PC-9 (cell line): ENCODE results near the gene MYO15B. TPM values are rescaled to one million over a fixed set of nuclear protein-coding genes. Genes with fewer than 3 reads are reported as not detected.

Experiments used
- BruUV-seq: library from RNA; stranded (reverse); fragments of 400-500 nt; replicated peaks from 2 replicates; lab custom pipeline; 2021; lab: Mats Ljungman, UMichigan
- CTCF ChIA-PET: fragments of 300-600 bp; sonication (Branson Sonifier 250); formaldehyde crosslinking; loops from one replicate; lab custom pipeline; 2022; ENCODE audit warnings: antibody characterized with exemption; lab: Charles Lee
- POLR2A ChIA-PET: fragments of 300-600 bp; sonication (Branson Sonifier 250); formaldehyde crosslinking; loops from one replicate; lab custom pipeline; 2022; ENCODE audit warnings: antibody characterized with exemption; ENCODE audit not compliant: unreplicated experiment; lab: Charles Lee
- DNase-seq, 2 experiments: peaks; one replicate each; pipeline versions ENCODE4 v3.0.0 to v3.0.0-alpha.2; 2015 to 2022; ENCODE audit warnings: mixed read lengths in 1 of 2
- H2AFZ ChIP-seq: fragments of 200-600 bp; sonication (generic); 2 replicates; pipeline ENCODE4 v1.8.1; 2017; ENCODE audit warnings: antibody characterized with exemption
- H3F3A ChIP-seq: fragments of 200-600 bp; sonication (generic); 2 replicates; pipeline ENCODE4 v1.8.1; 2017; ENCODE audit warnings: antibody characterized with exemption, mild to moderate bottlenecking, low read depth; ENCODE audit not compliant: insufficient read depth
- H3K27ac ChIP-seq: fragments of 200-600 bp; sonication (generic); 2 replicates; pipeline ENCODE4 v1.6.1; 2016; ENCODE audit warnings: mixed run types
- H3K27me3 ChIP-seq: fragments of 200-600 bp; sonication (generic); 2 replicates; pipeline ENCODE4 v1.6.1; 2016; ENCODE audit warnings: low read depth, mixed run types; ENCODE audit not compliant: insufficient read depth
- H3K36me3 ChIP-seq: fragments of 200-600 bp; sonication (generic); 2 replicates; pipeline ENCODE4 v1.6.1; 2016; ENCODE audit warnings: low read depth, mixed run types
- H3K4me1 ChIP-seq: fragments of 200-600 bp; sonication (generic); replicated peaks from 2 replicates; pipeline ENCODE4 v1.6.1; 2016; ENCODE audit warnings: mixed run types; ENCODE audit not compliant: insufficient read depth
- H3K4me2 ChIP-seq: fragments of 200-600 bp; sonication (generic); 2 replicates; pipeline ENCODE4 v1.6.1; 2017; ENCODE audit warnings: mixed run types
- H3K4me3 ChIP-seq: fragments of 200-600 bp; sonication (generic); 2 replicates; pipeline ENCODE4 v1.6.1; 2016; ENCODE audit warnings: mixed run types
- H3K79me2 ChIP-seq: fragments of 200-600 bp; sonication (generic); 2 replicates; pipeline ENCODE4 v1.6.1; 2017; ENCODE audit warnings: low read depth, mixed run types
- H3K9me2 ChIP-seq: fragments of 200-600 bp; sonication (generic); 2 replicates; pipeline ENCODE4 v1.8.1; 2017; ENCODE audit warnings: mild to moderate bottlenecking; ENCODE audit not compliant: insufficient read depth
- H3K9me3 ChIP-seq: fragments of 200-600 bp; sonication (generic); 2 replicates; pipeline ENCODE4 v1.8.1; 2016; ENCODE audit warnings: low read depth; ENCODE audit not compliant: insufficient read depth
- H4K20me1 ChIP-seq: fragments of 200-600 bp; sonication (generic); 2 replicates; pipeline ENCODE4 v1.8.1; 2017; ENCODE audit not compliant: insufficient read depth
- CTCF ChIP-seq: fragments of 200-600 bp; sonication (generic); conservative IDR thresholded peaks from 2 replicates; pipeline ENCODE4 v1.6.1; 2017; ENCODE audit warnings: mixed run types, antibody characterized with exemption, mild to moderate bottlenecking, moderate library complexity
- EZH2 ChIP-seq: fragments of 200-600 bp; sonication (generic); IDR thresholded peaks from 2 replicates; pipeline ENCODE4 v1.8.0; 2017; ENCODE audit warnings: antibody characterized with exemption, low read depth
- intact Hi-C: fragments of 100-400 bp; cut with micrococcal nuclease; formaldehyde crosslinking; loops from one replicate; pipeline ENCODE4 v1.10.0; 2022; ENCODE audit not compliant: unreplicated experiment
- total RNA-seq: library from RNA; stranded (reverse); gene quantifications from 2 replicates; pipeline ENCODE4 v1.2.3, GENCODE V29; 2021

Gene MYO15B
- total RNA-seq, 1 experiment from 2014 or later, result 53.5 TPM

GRCh38 chr17:75670868-75671267 is 83.3 kb downstream of the MYO15B start:
- intact Hi-C loops, result no loop called here
- Histone ChIP-seq H3K36me3 (peaks cover 29% of the 10 kb centered on the region), H3K9me3 (no peaks in the 10 kb centered on the region), H3K27ac (no peak overlapping the region), H3K4me3 (no peak overlapping the region), H3K27me3 (no peaks in the 10 kb centered on the region), H3K4me2 (no peak overlapping the region), H2AFZ (no peak overlapping the region), H3K4me1 (peaks cover 21% of the 10 kb centered on the region), H4K20me1 (peaks cover 23% of the 10 kb centered on the region), H3K79me2 (peaks cover 67% of the 10 kb centered on the region), H3K9me2 (no peaks in the 10 kb centered on the region), H3F3A (peaks cover 39% of the 10 kb centered on the region; the same call in 1 of the 2 replicates)
- no TSS peak for BruUV-seq
- TF ChIP-seq EZH2 (no peak), CTCF (no peak)
- ChIA-PET CTCF (interaction anchor here (0.5 to 1.1 kb wide), 5 partner anchors 38 to 123 kb away, joined by 3 to 6 read pairs (median 5); partner anchors contain the start of gene SMIM5), POLR2A (no interaction called here)
- no peak for DNase-seq

GRCh38 chr17:75672011-75672410 is 84.4 kb downstream of the MYO15B start:
- Histone ChIP-seq H2AFZ (no peak overlapping the region), H4K20me1 (peaks cover 24% of the 10 kb centered on the region), H3K4me3 (no peak overlapping the region), H3K27ac (no peak overlapping the region), H3K36me3 (peaks cover 29% of the 10 kb centered on the region), H3K27me3 (no peaks in the 10 kb centered on the region), H3K4me2 (no peak overlapping the region), H3K9me3 (no peaks in the 10 kb centered on the region), H3F3A (peaks cover 39% of the 10 kb centered on the region; the same call in 1 of the 2 replicates), H3K4me1 (peaks cover 16% of the 10 kb centered on the region), H3K9me2 (no peaks in the 10 kb centered on the region), H3K79me2 (peaks cover 66% of the 10 kb centered on the region)
- no peak for DNase-seq
- BruUV-seq, result no TSS peak
- ChIA-PET CTCF (no interaction called here), POLR2A (no interaction called here)
- intact Hi-C loops, result no loop called here
- TF ChIP-seq EZH2 (no peak), CTCF (no peak)

DNA sequence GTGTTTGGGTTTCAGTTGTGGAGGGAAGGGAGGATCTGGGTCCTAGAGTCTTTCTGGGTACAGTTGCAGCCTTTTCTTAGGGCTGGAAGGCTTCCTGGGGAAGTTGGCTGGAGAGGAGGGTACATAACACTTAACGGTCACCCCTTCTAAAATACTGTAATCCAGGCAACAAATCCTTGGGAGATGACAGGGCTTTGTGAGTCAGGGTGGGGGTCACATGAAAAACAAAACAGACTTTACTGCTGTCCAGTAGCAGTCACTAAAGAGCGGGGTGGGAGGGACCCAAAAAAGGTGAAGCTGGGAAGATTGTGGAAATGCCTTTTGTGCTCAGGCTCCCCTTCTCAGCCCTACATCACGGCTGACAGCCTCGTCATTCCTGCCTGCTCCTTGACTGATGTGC is 85.9 kb downstream of the MYO15B start:
- H4K20me1 ChIP-seq, result peaks cover 30% of the 10 kb centered on the region
- no peak overlapping the region for H2AFZ ChIP-seq
- H3K4me3 ChIP-seq, result no peak overlapping the region
- peaks cover 38% of the 10 kb centered on the region; the same call in 1 of the 2 replicates for H3F3A ChIP-seq
- peaks cover 59% of the 10 kb centered on the region for H3K79me2 ChIP-seq
- intact Hi-C loops, result no loop called here
- H3K4me1 ChIP-seq, result peaks cover 11% of the 10 kb centered on the region
- no peaks in the 10 kb centered on the region for H3K27me3 ChIP-seq
- no peak for TF ChIP-seq CTCF
- no peak for TF ChIP-seq EZH2
- H3K9me3 ChIP-seq, result no peaks in the 10 kb centered on the region
- H3K9me2 ChIP-seq, result no peaks in the 10 kb centered on the region
- CTCF ChIA-PET, result interaction anchor here (0.6 to 0.7 kb wide), 2 partner anchors 84 to 325 kb away, joined by 3 read pairs; no protein-coding TSS in a partner anchor
- no peak for DNase-seq
- H3K4me2 ChIP-seq, result no peak overlapping the region
- POLR2A ChIA-PET, result no interaction called here
- no peak overlapping the region for H3K27ac ChIP-seq
- H3K36me3 ChIP-seq, result peaks cover 29% of the 10 kb centered on the region
- no TSS peak for BruUV-seq

Other genes with a start within 250 kb of the MYO15B start
- 75.3 and 81.3 TPM in 2 replicates for gene GRB2, start 182.1 kb upstream of the MYO15B start, total RNA-seq
- 78.9 and 95.7 TPM in 2 replicates for gene TMEM94, start 131.2 kb upstream of the MYO15B start, total RNA-seq
- gene CASKIN2, start 72.3 kb upstream of the MYO15B start, total RNA-seq, result 24.4 and 25.4 TPM in 2 replicates
- 42.6 and 45.1 TPM in 2 replicates for gene TSEN54, start 71.3 kb upstream of the MYO15B start, total RNA-seq
- gene LLGL2, start 62.1 kb upstream of the MYO15B start, total RNA-seq, result 138 and 156 TPM in 2 replicates
- gene SMIM5, start 45.6 kb downstream of the MYO15B start, total RNA-seq, result 0.31 and 0.40 TPM in 2 replicates
- gene RECQL5, start 79.4 kb downstream of the MYO15B start, total RNA-seq, result 41.0 and 44.2 TPM in 2 replicates
- 79.5 and 80.3 TPM in 2 replicates for gene SAP30BP, start 79.5 kb downstream of the MYO15B start, total RNA-seq
- gene ITGB4, start 133.7 kb downstream of the MYO15B start, total RNA-seq, result 448 and 461 TPM in 2 replicates
- 12.7 and 12.8 TPM in 2 replicates for gene GALK1, start 177.4 kb downstream of the MYO15B start, total RNA-seq
- gene UNK, start 197.0 kb downstream of the MYO15B start, total RNA-seq, result 25.3 and 27.8 TPM in 2 replicates